Activated CD4-positive, CD25-positive, alpha-beta regulatory T cell treated with anti-CD3 and anti-CD28 coated beads, Interleukin-2, amount 50 U/mL, for 16 hours (primary cell): ENCODE results near the gene TSC1.
"Not testable (repeated sequence)": the region's sequence is repeated elsewhere in the genome, so short reads cannot be mapped to it uniquely, and the experiment has no call there.

ENCODE experiments used
- DNase-seq: peaks from one replicate; pipeline ENCODE4 v3.0.0-alpha.2; 2020; ENCODE audit warnings: low read depth, low spot score

Gene TSC1

DNA sequence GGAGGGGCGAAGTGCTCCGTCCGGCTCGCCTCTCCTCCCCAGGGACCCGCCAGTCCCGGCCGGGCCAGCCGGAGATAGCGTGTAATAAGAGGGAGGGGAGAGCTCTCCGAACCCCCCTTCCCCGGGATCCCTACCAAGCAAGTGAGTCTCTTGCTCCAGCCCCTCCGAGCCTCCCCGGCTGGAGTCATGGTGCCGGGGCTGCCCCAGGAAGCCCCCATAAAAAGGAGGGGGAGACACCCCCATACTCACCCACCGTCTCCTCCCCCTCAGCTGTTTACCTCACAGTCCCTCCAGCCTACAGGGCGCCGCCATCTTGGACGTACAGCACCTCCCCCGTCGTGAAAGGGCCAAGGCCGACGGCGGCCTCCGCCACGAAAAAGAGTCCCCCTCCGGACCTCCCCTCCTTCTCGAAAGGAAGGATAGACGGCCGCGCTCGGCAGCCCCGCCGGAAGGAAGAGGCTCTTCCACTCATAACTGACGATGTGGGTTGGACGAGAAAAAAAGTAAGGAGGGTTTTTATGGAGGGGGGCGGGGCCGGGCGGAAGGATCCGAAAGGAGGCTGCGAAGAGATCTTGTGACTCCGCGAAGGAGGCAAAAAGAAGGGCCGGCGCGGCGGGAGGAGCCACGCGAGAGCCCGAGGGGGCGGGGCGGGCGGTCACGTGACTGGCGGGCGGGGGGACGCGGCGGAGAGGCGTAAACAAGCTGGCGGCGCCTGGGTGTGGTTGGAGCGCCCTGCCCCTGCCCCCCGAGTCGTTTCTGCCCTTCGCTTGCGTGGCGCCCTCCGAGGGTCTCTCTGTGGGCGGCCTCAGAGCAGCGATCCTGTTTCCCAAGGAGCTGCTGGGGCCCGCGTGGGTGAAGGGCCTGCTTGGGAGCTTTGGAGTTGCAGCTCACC, at the start of gene TSC1:
Gene TSC1 (minus strand): TSS at position 323 of the 892 bp plus-strand sequence. CDS start 15,744 bp downstream, outside the sequence.
- peak; percentile 97 for DNase-seq

- no peak for DNase-seq
Observed at GRCh38 chr9:132993511-132993939, 49.1 kb upstream of the TSC1 start.

- DNase-seq: no peak
Observed at GRCh38 chr9:132991351-132992300, 47.2 kb upstream of the TSC1 start.

GRCh38 chr9:132990781-132991180, 46.4 kb upstream of the TSC1 start:
- DNase-seq: no peak

DNA sequence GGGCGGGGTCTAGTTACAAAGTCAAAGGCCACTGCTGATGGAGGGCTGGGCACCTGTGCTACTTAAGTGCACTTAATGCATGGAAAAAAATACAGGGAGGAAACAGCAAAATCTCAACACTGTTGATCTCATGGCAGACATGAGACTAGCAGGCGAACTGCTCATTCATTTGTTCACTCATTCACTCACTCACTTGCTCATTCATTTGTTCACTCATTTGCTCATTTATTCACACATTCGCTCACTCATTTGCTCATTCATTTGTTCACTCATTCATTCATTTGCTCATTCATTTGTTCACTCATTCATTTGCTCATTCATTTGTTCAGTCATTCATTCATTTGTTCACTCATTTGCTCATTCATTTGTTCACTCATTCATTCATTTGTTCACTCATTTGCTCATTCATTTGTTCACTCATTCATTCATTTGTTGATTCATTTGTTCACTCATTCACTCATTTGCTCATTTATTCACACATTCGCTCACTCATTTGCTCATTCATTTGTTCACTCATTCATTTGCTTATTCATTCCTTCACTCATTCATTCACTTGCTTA, 45.7 kb upstream of the TSC1 start:
- not testable (repeated sequence) for DNase-seq

- no peak for DNase-seq
Observed at GRCh38 chr9:132989414-132989996, 45.1 kb upstream of the TSC1 start.

DNA sequence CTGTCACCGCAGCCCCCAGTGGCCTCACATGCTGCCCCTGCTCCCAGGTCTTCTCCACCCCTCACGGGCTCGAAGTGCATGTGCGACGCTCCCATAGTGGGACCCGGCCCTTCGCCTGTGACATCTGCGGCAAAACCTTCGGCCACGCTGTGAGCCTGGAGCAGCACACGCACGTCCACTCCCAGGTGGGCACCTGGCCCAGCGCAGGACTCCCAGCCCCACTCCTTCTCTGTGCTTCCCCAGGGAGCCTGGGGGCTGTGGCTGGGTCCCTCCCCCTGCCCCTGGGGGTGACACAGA, 44.5 kb upstream of the TSC1 start:
- no peak for DNase-seq

DNA sequence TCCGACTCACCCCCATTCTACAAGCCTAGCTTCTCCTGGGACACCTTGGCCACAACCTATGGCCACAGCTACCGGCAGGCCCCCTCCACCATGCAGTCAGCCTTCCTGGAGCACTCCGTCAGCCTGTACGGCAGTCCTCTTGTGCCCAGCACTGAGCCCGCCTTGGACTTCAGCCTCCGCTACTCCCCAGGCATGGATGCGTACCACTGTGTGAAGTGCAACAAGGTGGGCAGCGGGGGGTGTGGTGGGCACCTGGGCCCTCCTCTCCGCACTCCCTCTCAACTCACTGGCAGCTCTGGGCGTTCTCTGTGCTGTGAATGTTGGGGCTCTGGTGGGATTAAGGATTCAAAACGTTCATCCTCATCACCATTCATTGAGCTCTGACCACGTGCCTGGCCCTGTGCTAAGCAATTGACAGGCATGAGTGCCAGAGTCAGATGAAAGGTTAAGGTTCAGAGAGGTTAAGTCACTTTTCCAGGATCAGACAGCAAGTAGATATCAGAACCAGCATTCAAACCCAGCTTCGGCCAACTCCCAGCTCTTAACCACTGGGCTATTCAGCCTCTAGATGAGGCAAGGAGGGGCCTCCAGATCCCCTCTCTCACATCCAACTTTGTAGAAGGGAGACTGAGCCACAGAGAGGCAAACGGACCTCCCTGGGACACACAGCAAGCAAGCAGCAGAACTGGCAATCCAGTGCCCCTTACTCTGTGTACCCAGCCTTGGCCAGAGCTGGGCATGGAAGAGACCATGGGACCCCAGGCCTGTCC, 44.0 kb upstream of the TSC1 start:
- no peak for DNase-seq

GRCh38 chr9:132986640-132987620, 42.5 kb upstream of the TSC1 start:
- DNase-seq: no peak

GRCh38 chr9:132986114-132986513, 41.7 kb upstream of the TSC1 start:
- no peak for DNase-seq

DNA sequence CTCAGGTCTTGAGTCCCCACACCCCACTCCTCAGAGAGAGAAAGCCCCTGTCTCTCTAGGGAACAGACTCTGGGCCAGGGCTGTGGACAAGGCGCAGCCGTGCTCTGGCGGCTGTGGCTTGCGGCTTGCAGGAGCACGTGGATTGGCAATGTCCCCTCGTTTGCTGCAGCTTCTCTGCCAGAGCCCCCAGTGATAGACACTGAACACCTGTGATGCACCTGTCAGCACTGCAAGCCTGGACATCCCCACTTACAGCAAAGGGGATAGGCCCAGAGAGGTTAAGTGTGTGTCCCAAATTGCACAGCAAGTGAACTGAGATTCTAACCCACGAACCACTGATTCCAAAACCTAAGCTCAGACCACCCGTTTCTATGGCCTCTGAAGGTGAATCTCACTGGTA, 41.1 kb upstream of the TSC1 start:
- DNase-seq: no peak

GRCh38 chr9:132985071-132985350, 40.6 kb upstream of the TSC1 start:
- DNase-seq: no peak

DNA sequence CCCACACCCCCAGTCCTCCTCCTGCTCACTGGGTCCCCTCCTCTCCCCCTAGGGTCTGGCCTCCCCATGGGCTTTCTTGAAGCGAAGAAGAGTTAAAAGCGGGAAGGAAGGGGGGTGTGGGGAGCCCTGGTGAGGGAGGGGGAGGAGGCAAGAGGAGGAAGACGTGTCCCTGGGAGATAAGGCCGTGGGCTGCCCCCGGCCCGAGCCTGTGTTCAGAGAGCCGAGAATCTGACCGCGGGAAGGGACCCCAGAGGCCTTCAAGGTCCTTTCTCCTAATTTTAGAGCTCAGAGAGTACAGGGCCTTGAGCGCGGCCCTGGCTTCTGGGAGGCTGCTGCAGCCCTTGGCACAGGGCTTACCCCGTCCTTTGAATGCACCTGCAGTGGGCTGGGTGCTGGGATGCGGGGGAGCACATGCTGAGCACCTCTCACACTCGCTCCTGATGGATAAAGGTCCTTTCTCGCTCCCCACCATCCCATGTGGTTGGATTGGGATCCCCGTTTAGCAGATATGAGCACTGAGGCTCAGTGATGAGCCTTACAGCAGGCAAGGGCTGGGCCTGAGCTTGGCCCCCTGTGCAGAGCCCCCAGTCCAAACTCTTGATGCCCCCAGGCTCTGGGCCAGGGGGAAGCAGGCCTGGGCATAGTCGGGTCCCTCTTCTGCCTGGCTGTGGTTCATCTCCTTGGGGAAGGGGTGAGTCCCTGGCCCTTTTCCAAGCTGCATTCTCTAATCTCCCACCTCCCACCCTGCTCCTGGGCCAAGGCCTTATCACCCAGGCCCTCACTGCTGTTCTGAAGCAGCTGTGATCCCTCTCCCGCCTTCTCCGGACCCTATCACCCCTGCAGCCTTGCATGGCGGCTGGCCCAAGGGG, 40.0 kb upstream of the TSC1 start:
- no peak for DNase-seq

- no peak for DNase-seq
Observed at GRCh38 chr9:132983491-132984201, 39.2 kb upstream of the TSC1 start.

DNA sequence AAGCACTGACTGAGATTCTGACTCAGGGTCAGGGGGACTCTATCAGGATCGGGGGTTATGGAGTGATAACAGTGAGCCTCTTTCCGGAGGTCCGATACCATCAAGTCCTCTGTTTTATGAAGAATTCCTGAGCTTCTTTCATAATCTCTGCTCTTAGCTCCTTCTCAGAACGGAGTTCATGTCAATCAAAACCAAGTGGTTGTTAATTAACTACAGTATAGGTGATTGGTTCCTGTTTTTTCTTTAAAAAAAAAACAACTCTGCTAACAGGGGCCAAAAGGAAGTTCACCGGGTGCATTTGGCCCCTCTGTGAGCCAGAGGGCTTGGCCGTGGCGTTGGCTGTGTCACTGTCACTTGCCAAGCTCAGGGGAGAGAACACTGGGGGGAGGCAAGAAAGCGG, 38.0 kb upstream of the TSC1 start:
- DNase-seq: no peak

DNA sequence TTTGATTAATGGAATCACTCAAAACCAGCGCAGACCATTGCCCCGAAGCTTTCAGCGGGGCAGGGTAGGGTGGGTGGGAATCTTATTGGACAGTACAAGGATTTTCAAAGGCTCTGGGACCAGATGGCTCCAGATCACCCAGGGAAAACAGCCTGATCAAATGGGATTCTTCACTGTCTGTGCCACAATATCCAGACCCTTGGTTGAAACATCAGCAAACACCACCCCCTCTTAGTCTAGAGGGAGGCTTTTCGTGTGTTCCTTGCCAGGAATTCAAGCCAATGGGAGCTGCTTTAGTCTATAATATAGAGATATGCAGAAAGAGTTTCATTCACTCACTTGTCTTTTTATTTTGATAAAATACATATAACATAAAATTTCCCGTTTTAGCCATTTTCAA, 35.7 kb upstream of the TSC1 start:
- no peak for DNase-seq

- DNase-seq: no peak
Observed at GRCh38 chr9:132978451-132979131, 34.2 kb upstream of the TSC1 start, which contains the start of gene GFI1B. GFI1B (plus strand) TSS chr9:132978694; CDS start chr9:132986679, 7,985 bp downstream.

DNA sequence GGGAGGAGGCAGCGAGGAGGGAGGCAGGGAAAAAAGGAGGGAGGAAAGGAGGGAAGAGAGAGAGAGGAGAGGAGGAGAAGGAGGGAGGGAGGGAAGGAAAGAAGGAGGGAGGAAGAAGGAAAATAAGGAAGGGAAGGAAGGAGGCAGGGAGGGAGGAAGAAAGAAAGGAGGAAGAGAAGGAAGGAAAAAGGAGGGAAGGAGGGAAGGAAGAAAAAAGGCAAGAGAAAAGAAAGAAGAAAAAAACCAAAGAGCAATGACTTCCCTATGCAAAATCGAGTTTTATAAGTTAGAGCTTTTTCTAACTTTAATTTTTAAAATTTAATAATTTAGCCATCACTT, 33.7 kb upstream of the TSC1 start:
- no peak for DNase-seq
